MM.1S (cell line): ENCODE measurements around the gene COA5.

Experiments
- DNase-seq: peaks from one replicate; pipeline ENCODE4 v3.0.0-alpha.2; 2015
- H2AFZ ChIP-seq: fragments of 300-600 bp; sonication (generic); 2 replicates; pipeline ENCODE4 v1.6.0; 2016; ENCODE audit warnings: antibody characterized with exemption, low read length
- H3F3A ChIP-seq: fragments of 300-600 bp; sonication (generic); 2 replicates; pipeline ENCODE4 v1.6.1; 2016; ENCODE audit warnings: mild to moderate bottlenecking, antibody characterized with exemption, low read length, moderate library complexity, mixed read lengths; ENCODE audit not compliant: insufficient read depth
- H3K27ac ChIP-seq: fragments of 300-600 bp; sonication (generic); 2 replicates; pipeline ENCODE4 v1.5.1; 2016; ENCODE audit warnings: mild to moderate bottlenecking, low read length
- H3K27me3 ChIP-seq: fragments of 300-600 bp; sonication (generic); replicated peaks from 2 replicates; pipeline ENCODE4 v1.6.0; 2016; ENCODE audit warnings: low read length; ENCODE audit not compliant: insufficient read depth
- H3K36me3 ChIP-seq: fragments of 300-600 bp; sonication (generic); replicated peaks from 2 replicates; pipeline ENCODE4 v1.6.1; 2016; ENCODE audit warnings: mild to moderate bottlenecking, low read length, mixed read lengths; ENCODE audit not compliant: insufficient read depth
- H3K4me1 ChIP-seq: fragments of 300-600 bp; sonication (generic); 2 replicates; pipeline ENCODE4 v1.6.1; 2016; ENCODE audit warnings: low read length, mixed read lengths
- H3K4me2 ChIP-seq: fragments of 300-600 bp; sonication (generic); 2 replicates; pipeline ENCODE4 v1.6.0; 2016; ENCODE audit warnings: low read depth, low read length
- H3K4me3 ChIP-seq: fragments of 300-600 bp; sonication (generic); 2 replicates; pipeline ENCODE4 v1.5.1; 2016; ENCODE audit warnings: low read length, mixed read lengths
- H3K79me2 ChIP-seq: fragments of 300-600 bp; sonication (generic); 2 replicates; pipeline ENCODE4 v1.6.1; 2016; ENCODE audit warnings: mixed run types, low read length, mixed read lengths
- H3K9ac ChIP-seq: fragments of 300-600 bp; sonication (generic); 2 replicates; pipeline ENCODE4 v1.6.1; 2016; ENCODE audit warnings: low read length, mixed read lengths
- H3K9me2 ChIP-seq: fragments of 300-600 bp; sonication (generic); replicated peaks from 2 replicates; pipeline ENCODE4 v1.6.1; 2016; ENCODE audit warnings: mild to moderate bottlenecking, low read length, mixed read lengths; ENCODE audit not compliant: insufficient read depth
- H3K9me3 ChIP-seq: fragments of 300-600 bp; sonication (generic); replicated peaks from 2 replicates; pipeline ENCODE4 v1.6.1; 2016; ENCODE audit warnings: mild to moderate bottlenecking, low read length, mixed read lengths; ENCODE audit not compliant: insufficient read depth
- H4K20me1 ChIP-seq: fragments of 300-600 bp; sonication (generic); 2 replicates; pipeline ENCODE4 v1.6.1; 2016; ENCODE audit warnings: mild to moderate bottlenecking, low read length, moderate library complexity, mixed read lengths; ENCODE audit not compliant: insufficient read depth
- CTCF ChIP-seq: fragments of 300-600 bp; sonication (generic); IDR thresholded peaks from 2 replicates; pipeline ENCODE4 v1.5.1; 2016; ENCODE audit warnings: antibody characterized with exemption, low read length, mixed read lengths
- EZH2 ChIP-seq: fragments of 300-600 bp; sonication (generic); optimal IDR thresholded peaks from 2 replicates; pipeline ENCODE3; 2017; ENCODE audit warnings: low read depth, mild to moderate bottlenecking, antibody characterized with exemption, low read length, mixed read lengths
- EZH2phosphoT487 ChIP-seq: fragments of 300-600 bp; sonication (generic); IDR thresholded peaks from 2 replicates; pipeline ENCODE4 v1.6.1; 2018; ENCODE audit warnings: antibody characterized with exemption, low read length

The COA5 gene

DNA sequence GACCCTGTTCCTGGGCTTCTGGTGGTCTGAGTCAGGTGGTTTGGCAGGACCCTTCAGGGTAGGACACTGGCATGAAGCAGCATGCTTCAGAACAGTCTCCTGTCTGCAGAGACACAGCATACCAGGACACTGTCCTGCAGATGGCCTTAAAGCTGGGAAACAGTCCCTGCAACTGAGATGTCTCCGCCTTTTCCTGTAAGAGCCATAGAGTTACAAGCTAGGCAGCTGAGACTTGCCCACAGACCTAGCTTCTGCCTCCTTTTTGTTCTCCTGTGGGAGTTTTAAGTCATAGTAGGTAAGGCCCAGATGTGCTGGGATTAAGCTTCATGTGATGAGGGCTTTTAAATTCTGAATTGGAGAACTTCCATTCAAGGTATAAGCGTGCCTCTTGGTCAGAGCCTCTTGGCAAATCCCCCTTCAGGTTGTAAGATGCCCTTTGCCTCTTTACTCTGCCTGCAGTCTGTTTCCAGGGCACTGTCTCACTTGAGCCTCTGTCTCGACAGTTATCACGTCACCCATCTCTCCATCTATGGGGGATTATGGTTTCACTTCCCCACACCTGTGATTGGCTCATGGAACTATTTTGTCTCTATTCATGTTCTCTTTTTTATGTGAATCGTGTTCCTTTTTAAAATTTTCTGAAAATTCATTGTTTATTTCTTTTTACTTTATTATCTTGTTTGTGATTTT is 51.8 kb downstream of the COA5 start:
- no peaks in the 10 kb centered on the region for H3K9me2 ChIP-seq
- peak overlapping the region; percentile 54; the same call in 1 of the 2 replicates for H3K27ac ChIP-seq
- no peaks in the 10 kb centered on the region for H4K20me1 ChIP-seq
- H3K27me3 ChIP-seq = no peaks in the 10 kb centered on the region
- peaks cover 90% of the 10 kb centered on the region for H3K79me2 ChIP-seq
- TF ChIP-seq EZH2phosphoT487 = no peak
- no peak for TF ChIP-seq CTCF
- no peak for TF ChIP-seq EZH2
- peaks cover 37% of the 10 kb centered on the region for H3K4me1 ChIP-seq
- no peak overlapping the region for H3K4me2 ChIP-seq
- H3K36me3 ChIP-seq = peaks cover 18% of the 10 kb centered on the region; the same call in 1 of the 2 replicates
- no peaks in the 10 kb centered on the region for H3F3A ChIP-seq
- no peak for DNase-seq
- H3K4me3 ChIP-seq = no peak overlapping the region
- H3K9ac ChIP-seq = no peak overlapping the region
- no peak overlapping the region for H2AFZ ChIP-seq
- no peaks in the 10 kb centered on the region for H3K9me3 ChIP-seq

DNA sequence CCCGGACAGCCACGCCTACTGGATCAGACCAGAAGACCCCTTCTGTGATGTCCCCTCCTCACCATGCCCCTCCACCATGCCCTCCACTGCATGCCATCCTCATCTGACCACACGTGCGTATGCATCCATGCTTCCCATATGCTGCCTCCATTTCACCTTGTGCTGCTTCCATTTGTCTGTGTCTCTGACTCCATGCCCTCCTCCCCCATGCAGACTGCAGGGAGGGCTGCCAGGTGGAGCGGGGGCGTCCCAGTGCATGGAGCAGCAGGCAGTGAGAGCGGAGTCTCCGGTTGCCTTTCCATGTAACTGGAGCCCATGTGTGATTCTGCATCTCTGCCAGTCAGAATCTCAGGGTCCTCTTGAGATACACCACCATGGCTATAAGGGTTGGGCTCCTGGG is 52.6 kb downstream of the COA5 start:
- Histone ChIP-seq H2AFZ (no peak overlapping the region), H3K27me3 (no peaks in the 10 kb centered on the region), H3K79me2 (peaks cover 90% of the 10 kb centered on the region), H3K9ac (no peak overlapping the region), H3F3A (no peaks in the 10 kb centered on the region), H3K4me2 (no peak overlapping the region), H3K27ac (peak overlapping the region; percentile 54; the same call in 1 of the 2 replicates), H3K9me2 (no peaks in the 10 kb centered on the region), H3K9me3 (no peaks in the 10 kb centered on the region), H3K36me3 (peaks cover 13% of the 10 kb centered on the region; the same call in 1 of the 2 replicates), H3K4me3 (no peak overlapping the region), H4K20me1 (no peaks in the 10 kb centered on the region), H3K4me1 (peaks cover 42% of the 10 kb centered on the region)
- no peak for DNase-seq
- TF ChIP-seq EZH2 (no peak), CTCF (no peak), EZH2phosphoT487 (no peak)

DNA sequence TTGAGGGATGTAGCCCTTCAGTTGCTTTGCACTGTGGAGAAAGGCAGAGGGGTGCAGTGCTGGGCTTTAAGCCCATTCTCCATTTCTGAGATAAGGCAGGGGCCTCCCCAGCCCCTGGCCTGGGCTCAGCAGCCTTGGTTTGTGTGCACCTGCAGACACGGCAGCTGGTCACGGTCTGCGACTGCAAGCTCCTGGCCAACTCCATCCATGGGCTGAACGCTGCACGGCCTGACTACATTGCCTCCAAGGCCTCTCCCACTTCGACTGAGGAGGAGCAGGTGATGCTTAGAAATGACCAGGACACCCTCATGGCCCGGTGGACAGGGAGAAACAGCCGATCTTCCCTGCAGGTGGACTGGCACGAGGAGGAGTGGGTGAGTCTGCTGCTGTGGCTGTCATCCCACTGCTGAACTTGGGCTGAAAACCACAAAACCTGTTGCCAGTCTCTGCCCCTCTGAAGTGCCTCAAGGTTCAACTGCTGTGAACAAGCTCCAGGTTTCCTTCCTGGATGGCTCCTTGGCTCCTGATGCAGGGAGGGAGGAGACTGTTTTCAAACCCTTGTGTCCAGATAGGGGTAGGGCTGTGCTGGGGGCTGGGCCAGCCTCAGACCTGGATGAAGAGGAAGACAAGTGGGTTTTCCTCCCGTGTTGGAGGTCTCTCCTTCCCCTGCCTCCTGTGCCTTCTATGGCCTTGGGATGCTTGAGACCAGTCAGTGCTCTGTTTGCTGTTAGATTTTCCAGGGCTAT is 54.0 kb downstream of the COA5 start:
- H3K9ac ChIP-seq = no peak overlapping the region
- peaks cover 42% of the 10 kb centered on the region for H3K4me1 ChIP-seq
- H3K4me2 ChIP-seq = no peak overlapping the region
- H2AFZ ChIP-seq = no peak overlapping the region
- H3K27me3 ChIP-seq = no peaks in the 10 kb centered on the region
- no peak overlapping the region for H3K4me3 ChIP-seq
- H4K20me1 ChIP-seq = no peaks in the 10 kb centered on the region
- TF ChIP-seq CTCF = no peak
- no peak for TF ChIP-seq EZH2
- TF ChIP-seq EZH2phosphoT487 = no peak
- H3K27ac ChIP-seq = peak overlapping the region; percentile 11; the same call in 1 of the 2 replicates
- no peaks in the 10 kb centered on the region for H3K9me3 ChIP-seq
- no peak for DNase-seq
- peaks cover 17% of the 10 kb centered on the region; the same call in 1 of the 2 replicates for H3K36me3 ChIP-seq
- H3F3A ChIP-seq = no peaks in the 10 kb centered on the region
- H3K79me2 ChIP-seq = peaks cover 92% of the 10 kb centered on the region
- no peaks in the 10 kb centered on the region for H3K9me2 ChIP-seq
